K562 (cell line): Measurements from ENCODE around the gene IL6ST. TPM values are rescaled to one million over a fixed set of nuclear protein-coding genes. Genes with fewer than 3 reads are reported as not detected.

Experiments used
- BRD9 ChIP-seq: fragments of 450-650 bp; IDR thresholded peaks from 2 replicates; pipeline ENCODE4 v1.6.1; 2018; ENCODE audit warnings: low read depth; ENCODE audit not compliant: partially characterized antibody
- CREB5 ChIP-seq: fragments of 250-450 bp; sonication (Bioruptor Pico); IDR thresholded peaks from 2 replicates; pipeline ENCODE4 v1.5.0; 2020; ENCODE audit warnings: mild to moderate bottlenecking
- ELF4 ChIP-seq: fragments of 450-650 bp; formaldehyde crosslinking; IDR thresholded peaks from 2 replicates; pipeline ENCODE4 v1.4.0; 2022; ENCODE audit warnings: missing genetic modification characterization
- ESRRA ChIP-seq: fragments of 450-650 bp; IDR thresholded peaks from 2 replicates; pipeline ENCODE4 v1.6.1; 2014; ENCODE audit warnings: low read depth, mild to moderate bottlenecking, moderate library complexity, borderline replicate concordance
- FOXJ3 ChIP-seq: sonication (generic); formaldehyde crosslinking; IDR thresholded peaks from 2 replicates; pipeline ENCODE4 v1.4.0; 2020; ENCODE audit warnings: mild to moderate bottlenecking, missing genetic modification reagents
- FOXP1 ChIP-seq: sonication (generic); formaldehyde crosslinking; IDR thresholded peaks from 2 replicates; pipeline ENCODE4 v1.8.0; 2022; ENCODE audit warnings: mild to moderate bottlenecking, missing genetic modification reagents
- HMG20B ChIP-seq: fragments of 250-450 bp; sonication (Bioruptor Pico); IDR thresholded peaks from 2 replicates; pipeline ENCODE4 v1.5.0; 2021; ENCODE audit warnings: mild to moderate bottlenecking
- ID3 ChIP-seq, 2 experiments: fragments of 250-450 bp in 1 of 2; fragments of 450-650 bp in 1 of 2; sonication (Bioruptor Pico) in 1 of 2; IDR thresholded peaks; 2 replicates each; pipeline versions ENCODE4 v1.6.1 to v1.8.0; 2016 to 2021; ENCODE audit warnings: mild to moderate bottlenecking in 2 of 2, moderate library complexity in 2 of 2, missing compliant biosample characterization in 1 of 2, missing genetic modification characterization in 1 of 2
- ILK ChIP-seq: fragments of 450-650 bp; IDR thresholded peaks from 2 replicates; pipeline ENCODE4 v1.6.1; 2016; ENCODE audit warnings: missing genetic modification characterization, low read depth, mild to moderate bottlenecking, missing compliant biosample characterization, moderate library complexity, borderline replicate concordance
- KLF6 ChIP-seq: fragments of 250-450 bp; sonication (Bioruptor Pico); IDR thresholded peaks from 2 replicates; pipeline ENCODE4 v1.4.0; 2020; ENCODE audit warnings: mild to moderate bottlenecking, moderate library complexity, borderline replicate concordance
- MCM3 ChIP-seq: fragments of 450-650 bp; IDR thresholded peaks from 2 replicates; pipeline ENCODE4 v1.6.1; 2016
- MXI1 ChIP-seq: IDR thresholded peaks from 2 replicates; pipeline ENCODE4 v1.6.1; 2011; ENCODE audit warnings: low read depth, mild to moderate bottlenecking, improper control_type of control experiment, low read length
- MYC ChIP-seq, 2 experiments: fragments of 250-450 bp in 1 of 2; sonication (Bioruptor Pico) in 1 of 2; IDR thresholded peaks; 2 replicates each; pipeline versions ENCODE4 v1.5.1 to v1.6.1; 2012 to 2021; ENCODE audit warnings: low read depth in 2 of 2, borderline replicate concordance in 1 of 2, improper control_type of control experiment in 1 of 2, low read length in 1 of 2, mild to moderate bottlenecking in 1 of 2, moderate library complexity in 1 of 2
- NCOR1 ChIP-seq: fragments of 450-650 bp; IDR thresholded peaks from 2 replicates; pipeline ENCODE4 v1.6.1; 2016; ENCODE audit warnings: mild to moderate bottlenecking, moderate library complexity
- NFYB ChIP-seq: IDR thresholded peaks from 2 replicates; pipeline ENCODE4 v1.6.1; 2011; ENCODE audit warnings: mild to moderate bottlenecking, moderate library complexity; ENCODE audit not compliant: insufficient read length; ENCODE audit errors: extremely low read depth
- NONO ChIP-seq, 2 experiments: fragments of 200-400 bp in 1 of 2; fragments of 450-650 bp in 1 of 2; formaldehyde crosslinking in 1 of 2; IDR thresholded peaks; 2 replicates each; pipeline ENCODE4 v1.6.1; 2017; ENCODE audit warnings: low read depth in 2 of 2, mild to moderate bottlenecking in 2 of 2, moderate library complexity in 2 of 2, low read length in 1 of 2
- POLR2AphosphoS5 ChIP-seq: IDR thresholded peaks from 2 replicates; pipeline ENCODE4 v1.6.1; 2011; ENCODE audit warnings: mild to moderate bottlenecking, low read depth, low read length, moderate library complexity; ENCODE audit not compliant: control insufficient read depth, insufficient read depth
- RUNX1 ChIP-seq: sonication (generic); IDR thresholded peaks from 2 replicates; pipeline ENCODE4 v1.6.1; 2016; ENCODE audit warnings: antibody characterized with exemption, low read depth
- SIRT6 ChIP-seq: IDR thresholded peaks from one replicate; pipeline ENCODE4 v1.6.1; 2012; ENCODE audit warnings: low read depth, mild to moderate bottlenecking, control low read depth, inconsistent platforms, low read length, moderate library complexity
- SP2 ChIP-seq: IDR thresholded peaks from 2 replicates; pipeline ENCODE4 v1.6.1; 2011; ENCODE audit warnings: mild to moderate bottlenecking, low read depth, low read length, moderate library complexity; ENCODE audit not compliant: poor library complexity, severe bottlenecking; ENCODE audit errors: extremely low read depth
- SPI1 ChIP-seq: IDR thresholded peaks from 2 replicates; pipeline ENCODE4 v1.6.1; 2011; ENCODE audit warnings: low read depth, low read length, control low read depth, borderline replicate concordance
- ZC3H11A ChIP-seq: IDR thresholded peaks from 2 replicates; pipeline ENCODE4 v1.6.1; 2012; ENCODE audit warnings: low read depth, low read length, improper control_type of control experiment
- ZNF217 ChIP-seq: sonication (generic); formaldehyde crosslinking; IDR thresholded peaks from 2 replicates; pipeline ENCODE4 v1.8.0; 2022; ENCODE audit warnings: mild to moderate bottlenecking, missing genetic modification reagents
- ZNF717 ChIP-seq: fragments of 250-450 bp; sonication (Bioruptor Pico); IDR thresholded peaks from 2 replicates; pipeline ENCODE4 v1.5.0; 2021
- ZZZ3 ChIP-seq: fragments of 450-650 bp; IDR thresholded peaks from 2 replicates; pipeline ENCODE4 v1.6.1; 2016; ENCODE audit warnings: antibody characterized with exemption, mild to moderate bottlenecking, moderate library complexity
- polyA plus RNA-seq, 8 experiments: library from polyadenylated mRNA; depleted of rRNA in 4 of 8; stranded (reverse) in 5 of 8; unstranded in 3 of 8; fragments of >200 nt; fragmentation: Nextera tagmentation in 2 of 8; fragmentation: Illumina TruSeq in 1 of 8; extraction: Ambion mirVana in 2 of 8; extraction: Trizol in 1 of 8; gene quantifications; 2 replicates each; pipeline versions ENCODE4 v1.2.1 to v1.2.3, GENCODE V29; 2011 to 2014; ENCODE audit warnings: inconsistent platforms in 1 of 8, missing spikeins in 1 of 8
- total RNA-seq, 7 experiments: library from RNA; depleted of rRNA in 6 of 7; stranded (reverse); fragments of >200 nt in 6 of 7; fragmentation: Illumina TruSeq in 2 of 7; extraction: Trizol in 2 of 7; gene quantifications; 2 replicates each; pipeline versions ENCODE4 v1.2.1 to v1.2.3, GENCODE V29; 2011 to 2021; ENCODE audit warnings: low replicate concordance in 1 of 7
- TF ChIP-seq, protein P1 (sequence below): sonication (generic); formaldehyde crosslinking; IDR thresholded peaks from 2 replicates; pipeline ENCODE4 v1.8.0; 2022; ENCODE audit warnings: mild to moderate bottlenecking, low read depth, missing genetic modification reagents

The IL6ST gene
- total and polyA plus RNA-seq, 9 of the 15 experiments (the other 6 are each of a cell fraction or from before 2014, with no cell fraction given): 2.0 to 27.0 (median 7.9) TPM

DNA sequence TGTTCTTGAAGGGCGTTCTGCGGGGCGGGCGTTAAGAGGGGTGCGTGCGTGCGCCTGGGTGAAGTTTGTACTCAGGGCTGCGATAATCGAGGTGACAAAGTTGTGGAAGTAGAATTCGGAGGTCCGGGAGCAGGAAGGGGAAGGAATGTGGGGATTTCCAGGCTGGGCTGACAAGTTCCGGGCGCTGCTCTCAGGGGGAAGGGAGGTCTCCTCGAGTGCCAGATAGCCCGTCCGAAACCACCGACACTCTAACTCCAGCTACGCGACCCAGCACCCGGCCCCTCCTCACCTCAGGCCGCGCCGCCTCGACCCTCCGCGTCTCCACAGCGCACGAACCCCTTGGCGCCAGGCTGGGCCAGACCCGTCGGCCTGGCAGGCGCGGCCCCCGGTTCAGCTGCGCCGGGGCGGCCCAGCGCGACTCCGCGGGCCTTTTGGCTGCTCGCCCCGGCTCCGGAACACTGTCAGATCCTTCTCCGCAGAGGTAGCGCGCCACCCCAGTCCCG is at the start of gene IL6ST (continued):
- TF ChIP-seq CREB5 (no peak), ZC3H11A (no peak), SP2 (no peak), MYC (IDR thresholded peaks at IDR 0.05; ENCODE audit: low read depth, low read length) (no peak), MYC (CRISPR knock-in tag; IDR thresholded peaks at IDR 0.05; ENCODE audit: borderline replicate concordance, low read depth) (no peak), ILK (tag) (no peak), MCM3 (no peak), KLF6 (CRISPR knock-in tag) (no peak), ESRRA (no peak; the same call in 1 of the 2 replicates), ID3 (CRISPR knock-in tag; IDR thresholded peaks at IDR 0.05) (no peak), ID3 (tag; IDR thresholded peaks at IDR 0.05) (peak; percentile 56; the same call in 1 of the 2 replicates), FOXJ3 (CRISPR knock-in tag) (no peak), BRD9 (no peak), NONO (IDR thresholded peaks at IDR 0.05; ENCODE audit: low read depth in 2 of 2, low read length in 1 of 2) (peak; percentile 32 to 79; a peak in 2 of 4 replicates), ELF4 (peak; percentile 71; the same call in 1 of the 2 replicates), SPI1 (no peak), ZNF217 (no peak), POLR2AphosphoS5 (peak; percentile 52; the same call in 1 of the 2 replicates), SIRT6 (no peak), MXI1 (no peak), FOXP1 (CRISPR knock-in tag) (no peak), NFYB (no peak), ZZZ3 (no peak), RUNX1 (no peak; the same call in 1 of the 2 replicates), HMG20B (CRISPR knock-in tag) (no peak), ZNF717 (no peak), NCOR1 (no peak)
- TF ChIP-seq, protein P1, sequence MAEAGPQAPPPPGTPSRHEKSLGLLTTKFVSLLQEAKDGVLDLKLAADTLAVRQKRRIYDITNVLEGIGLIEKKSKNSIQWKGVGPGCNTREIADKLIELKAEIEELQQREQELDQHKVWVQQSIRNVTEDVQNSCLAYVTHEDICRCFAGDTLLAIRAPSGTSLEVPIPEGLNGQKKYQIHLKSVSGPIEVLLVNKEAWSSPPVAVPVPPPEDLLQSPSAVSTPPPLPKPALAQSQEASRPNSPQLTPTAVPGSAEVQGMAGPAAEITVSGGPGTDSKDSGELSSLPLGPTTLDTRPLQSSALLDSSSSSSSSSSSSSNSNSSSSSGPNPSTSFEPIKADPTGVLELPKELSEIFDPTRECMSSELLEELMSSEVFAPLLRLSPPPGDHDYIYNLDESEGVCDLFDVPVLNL (CRISPR knock-in tag): no peak
